Trophoblast cell (in vitro differentiated cells and primary cell): Measurements from ENCODE around the gene NEUROD2.

ENCODE experiments used
- DNase-seq, 2 donors: peaks; one replicate each; pipeline ENCODE4 v3.0.0-alpha.2; 2016
- H2AFZ ChIP-seq: 2 replicates; pipeline ENCODE4 v1.6.1; 2013; ENCODE audit warnings: low read length, moderate library complexity, mild to moderate bottlenecking; ENCODE audit not compliant: insufficient read depth, poor library complexity
- H2AK5ac ChIP-seq: 2 replicates; pipeline ENCODE4 v1.6.1; 2013; ENCODE audit warnings: mild to moderate bottlenecking, low read length
- H2BK120ac ChIP-seq: 2 replicates; pipeline ENCODE4 v1.6.1; 2013; ENCODE audit warnings: low read length, mild to moderate bottlenecking, moderate library complexity; ENCODE audit not compliant: insufficient read depth, poor library complexity
- H2BK12ac ChIP-seq: 2 replicates; pipeline ENCODE4 v1.6.1; 2013; ENCODE audit warnings: mild to moderate bottlenecking, low read length, moderate library complexity
- H2BK5ac ChIP-seq: 2 replicates; pipeline ENCODE4 v1.6.1; 2013; ENCODE audit warnings: low read length, low read depth, moderate library complexity, mild to moderate bottlenecking; ENCODE audit not compliant: poor library complexity
- H3K14ac ChIP-seq: 2 replicates; pipeline ENCODE4 v1.6.1; 2013; ENCODE audit warnings: mild to moderate bottlenecking, low read length
- H3K18ac ChIP-seq: 2 replicates; pipeline ENCODE4 v1.6.1; 2013; ENCODE audit warnings: mild to moderate bottlenecking, low read length
- H3K23ac ChIP-seq: 2 replicates; pipeline ENCODE4 v1.6.1; 2013; ENCODE audit warnings: low read length
- H3K27ac ChIP-seq: 2 replicates; pipeline ENCODE4 v1.5.1; 2013; ENCODE audit warnings: low read depth, mild to moderate bottlenecking, inconsistent platforms, low read length, moderate library complexity
- H3K27me3 ChIP-seq: 2 replicates; pipeline ENCODE4 v1.6.1; 2013; ENCODE audit warnings: inconsistent platforms, mild to moderate bottlenecking, low read length, moderate library complexity; ENCODE audit not compliant: insufficient read depth
- H3K36me3 ChIP-seq, 2 experiments: 1 replicate in 1 of 2; 2 replicates in 1 of 2; pipeline ENCODE4 v1.6.1; 2013; ENCODE audit warnings: low read length in 2 of 2, mild to moderate bottlenecking in 2 of 2, moderate library complexity in 1 of 2; ENCODE audit not compliant: insufficient read depth in 2 of 2, control insufficient read depth in 1 of 2
- H3K4ac ChIP-seq: 2 replicates; pipeline ENCODE4 v1.6.1; 2013; ENCODE audit warnings: low read depth, mild to moderate bottlenecking, low read length, moderate library complexity
- H3K4me1 ChIP-seq, 2 experiments: 1 replicate in 1 of 2; 2 replicates in 1 of 2; pipeline ENCODE4 v1.6.1; 2013; ENCODE audit warnings: low read length in 2 of 2, mild to moderate bottlenecking in 2 of 2, moderate library complexity in 1 of 2; ENCODE audit not compliant: insufficient read depth in 2 of 2, control insufficient read depth in 1 of 2
- H3K4me2 ChIP-seq: 2 replicates; pipeline ENCODE4 v1.6.1; 2013; ENCODE audit warnings: inconsistent platforms, mild to moderate bottlenecking, low read length, moderate library complexity
- H3K4me3 ChIP-seq: 2 replicates; pipeline ENCODE4 v1.5.1; 2013; ENCODE audit warnings: mild to moderate bottlenecking, low read depth, low read length, inconsistent platforms
- H3K79me1 ChIP-seq: one replicate; pipeline ENCODE4 v1.6.1; 2013; ENCODE audit warnings: low read length
- H3K79me2 ChIP-seq: 2 replicates; pipeline ENCODE4 v1.6.1; 2013; ENCODE audit warnings: low read length, mild to moderate bottlenecking; ENCODE audit not compliant: control insufficient read depth, insufficient read depth, poor library complexity
- H3K9ac ChIP-seq: 2 replicates; pipeline ENCODE4 v1.6.1; 2013; ENCODE audit warnings: mild to moderate bottlenecking, low read length
- H3K9me3 ChIP-seq: 2 replicates; pipeline ENCODE4 v1.6.1; 2013; ENCODE audit warnings: low read depth, mild to moderate bottlenecking, control low read depth, inconsistent platforms, low read length; ENCODE audit not compliant: insufficient read depth
- H4K12ac ChIP-seq: 2 replicates; pipeline ENCODE4 v1.6.1; 2013; ENCODE audit warnings: low read depth, mild to moderate bottlenecking, low read length, moderate library complexity
- H4K8ac ChIP-seq: 2 replicates; pipeline ENCODE4 v1.6.1; 2013; ENCODE audit warnings: low read depth, mild to moderate bottlenecking, low read length, moderate library complexity
- H4K91ac ChIP-seq: one replicate; pipeline ENCODE4 v1.6.1; 2013; ENCODE audit warnings: low read depth, mild to moderate bottlenecking, low read length, moderate library complexity
- WGBS: extraction: QIAGEN DNeasy Blood & Tissue Kit; methylation state at CpG from one replicate; pipeline ENCODE4 v1.1.7; 2013; ENCODE audit warnings: missing lambda C conversion rate; ENCODE audit not compliant: insufficient read length, insufficient coverage; ENCODE audit errors: extremely low coverage; 5-methylcytosine and 5-hydroxymethylcytosine counted together

Gene NEUROD2

DNA sequence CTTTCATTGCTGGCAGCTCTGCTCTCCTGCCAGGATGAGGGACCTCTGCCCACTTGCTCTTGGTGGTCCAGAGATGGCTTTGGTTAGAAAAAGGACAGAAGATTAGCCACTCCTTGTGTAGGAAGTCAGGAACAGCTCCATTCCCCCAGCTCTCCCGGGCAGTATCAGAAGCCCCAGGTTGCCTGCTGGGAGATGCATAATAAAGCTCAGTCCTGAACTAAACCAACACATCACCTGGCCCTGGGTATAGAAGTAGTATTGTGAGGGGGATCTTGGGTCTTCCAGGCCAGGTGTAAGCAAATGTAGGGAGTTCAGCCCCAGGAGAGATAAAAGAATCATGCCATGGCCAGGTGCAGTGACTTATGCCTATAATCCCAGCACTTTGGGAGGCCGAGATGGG lies 52.4 kb downstream of the NEUROD2 start:
- Histone ChIP-seq H3K4ac (no peak overlapping the region), H3K79me2 (no peaks in the 10 kb centered on the region), H3K79me1 (no peaks in the 10 kb centered on the region), H2BK5ac (no peak overlapping the region), H3K9me3 (no peaks in the 10 kb centered on the region), H3K4me2 (no peak overlapping the region), H4K12ac (no peak overlapping the region), H3K4me3 (no peak overlapping the region), H2AK5ac (no peak overlapping the region), H3K14ac (no peak overlapping the region), H3K36me3 (peaks cover 4 to 11% of the 10 kb centered on the region in 2 experiments), H2BK12ac (no peak overlapping the region), H3K4me1 (no peaks in the 10 kb centered on the region), H4K91ac (no peak overlapping the region), H3K27me3 (no peaks in the 10 kb centered on the region), H3K23ac (no peak overlapping the region), H2AFZ (no peak overlapping the region), H4K8ac (no peak overlapping the region), H3K9ac (no peak overlapping the region), H3K18ac (no peak overlapping the region), H3K27ac (no peak overlapping the region), H2BK120ac (no peak overlapping the region)
- no CpG with 5 or more reads among the region's 2 CpGs for WGBS
- no peak for DNase-seq
